NCI-H146 (cell line): ENCODE data around the gene CEP95.
"Not testable (repeated sequence)": the region's sequence is repeated elsewhere in the genome, so short reads cannot be mapped to it uniquely, and the experiment has no call there.

Source experiments
- DNase-seq: peaks from one replicate; lab custom pipeline; 2025; lab: John Stamatoyannopoulos, UW

CEP95 gene

DNA sequence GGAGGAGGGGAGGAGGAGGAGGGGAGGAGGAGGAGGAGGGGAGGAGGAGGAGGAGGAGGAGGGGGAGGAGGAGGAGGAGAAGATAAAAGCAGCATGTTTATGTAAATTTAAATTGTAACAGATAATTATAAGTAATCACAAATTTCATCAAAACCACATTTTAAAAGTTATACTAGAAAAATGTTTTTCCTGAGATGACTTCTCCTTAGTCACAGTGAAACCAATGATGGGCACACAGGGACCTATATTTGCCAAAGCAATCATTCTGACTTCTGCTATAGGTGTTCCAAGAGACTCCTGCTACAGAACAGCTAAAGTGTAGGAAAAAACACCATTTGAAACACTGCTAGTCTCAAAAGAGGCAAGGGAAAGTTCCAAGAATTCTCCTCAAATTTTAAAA, 66.4 kb downstream of the CEP95 start:
- no peak for DNase-seq

DNA sequence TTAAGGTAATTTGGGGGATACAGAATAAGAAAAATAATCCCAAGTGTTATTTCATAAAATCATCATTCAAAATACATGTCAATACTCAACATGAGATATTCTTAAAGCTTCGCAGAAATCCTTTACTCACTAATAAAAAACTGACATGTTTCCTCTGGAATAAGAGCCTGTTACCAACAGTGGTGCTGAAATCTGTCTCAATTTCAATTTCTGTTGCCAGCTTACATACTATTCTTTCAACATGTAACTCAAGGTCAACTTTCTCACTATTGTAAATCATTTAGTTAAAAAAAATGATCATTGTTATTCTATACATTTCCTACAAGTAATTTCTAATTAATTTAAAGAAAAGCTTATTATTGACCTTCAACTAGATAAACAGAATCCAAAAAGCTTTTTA, 67.9 kb downstream of the CEP95 start:
- no peak for DNase-seq

DNA sequence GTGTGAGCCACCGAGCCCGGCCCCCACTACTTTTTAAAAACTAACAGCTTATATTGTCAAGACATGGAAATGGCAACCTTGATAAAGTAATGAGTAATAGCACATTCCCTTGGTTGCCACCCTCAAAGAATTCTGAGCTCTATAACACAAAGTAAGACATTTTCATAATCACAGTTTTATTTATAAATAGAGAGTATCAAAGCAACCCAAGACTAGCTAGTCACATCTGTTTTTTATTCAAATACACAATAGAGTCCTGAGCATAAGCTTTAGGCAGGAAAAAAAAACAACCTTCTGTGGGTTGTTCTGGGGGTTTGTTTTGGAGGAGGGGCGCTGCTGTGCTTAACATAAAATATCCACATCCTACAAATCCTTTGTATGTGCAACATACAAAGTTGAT, 68.7 kb downstream of the CEP95 start:
- DNase-seq, result no peak

DNA sequence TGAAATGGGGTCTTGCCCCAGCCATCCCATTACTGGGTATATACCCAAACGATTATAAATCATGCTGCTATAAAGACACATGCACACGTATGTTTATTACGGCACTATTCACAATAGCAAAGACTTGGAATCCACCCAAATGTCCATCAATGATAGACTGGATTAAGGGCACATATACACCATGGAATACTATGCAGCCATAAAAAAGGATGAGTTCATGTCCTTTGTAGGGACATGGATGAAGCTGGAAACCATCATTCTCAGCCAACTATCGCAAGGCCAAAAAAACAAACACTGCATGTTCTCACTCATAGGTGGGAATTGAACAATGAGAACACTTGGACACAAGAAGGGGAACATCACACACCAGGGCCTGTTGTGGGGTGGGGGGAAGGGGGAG, 70.2 kb downstream of the CEP95 start:
- DNase-seq, result not testable (repeated sequence)

DNA sequence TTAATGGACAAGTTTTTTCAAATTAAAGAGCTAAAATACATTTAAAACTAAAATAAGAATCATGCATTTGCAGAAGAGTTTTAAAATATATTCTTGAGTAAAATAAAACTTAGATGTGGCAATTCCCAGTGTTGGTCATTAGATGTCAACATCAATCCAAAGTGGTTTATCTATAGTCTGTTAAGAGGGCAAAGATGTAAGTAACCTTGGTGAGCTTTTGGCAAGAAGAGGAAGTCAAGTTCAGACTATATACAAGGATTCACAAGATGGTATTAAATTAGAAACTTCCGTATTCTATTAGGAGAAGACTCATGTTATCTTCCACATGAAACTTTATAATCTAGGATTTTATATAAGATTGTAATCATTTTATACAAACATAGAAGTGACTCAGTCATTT, 73.1 kb downstream of the CEP95 start:
- DNase-seq, result no peak

DNA sequence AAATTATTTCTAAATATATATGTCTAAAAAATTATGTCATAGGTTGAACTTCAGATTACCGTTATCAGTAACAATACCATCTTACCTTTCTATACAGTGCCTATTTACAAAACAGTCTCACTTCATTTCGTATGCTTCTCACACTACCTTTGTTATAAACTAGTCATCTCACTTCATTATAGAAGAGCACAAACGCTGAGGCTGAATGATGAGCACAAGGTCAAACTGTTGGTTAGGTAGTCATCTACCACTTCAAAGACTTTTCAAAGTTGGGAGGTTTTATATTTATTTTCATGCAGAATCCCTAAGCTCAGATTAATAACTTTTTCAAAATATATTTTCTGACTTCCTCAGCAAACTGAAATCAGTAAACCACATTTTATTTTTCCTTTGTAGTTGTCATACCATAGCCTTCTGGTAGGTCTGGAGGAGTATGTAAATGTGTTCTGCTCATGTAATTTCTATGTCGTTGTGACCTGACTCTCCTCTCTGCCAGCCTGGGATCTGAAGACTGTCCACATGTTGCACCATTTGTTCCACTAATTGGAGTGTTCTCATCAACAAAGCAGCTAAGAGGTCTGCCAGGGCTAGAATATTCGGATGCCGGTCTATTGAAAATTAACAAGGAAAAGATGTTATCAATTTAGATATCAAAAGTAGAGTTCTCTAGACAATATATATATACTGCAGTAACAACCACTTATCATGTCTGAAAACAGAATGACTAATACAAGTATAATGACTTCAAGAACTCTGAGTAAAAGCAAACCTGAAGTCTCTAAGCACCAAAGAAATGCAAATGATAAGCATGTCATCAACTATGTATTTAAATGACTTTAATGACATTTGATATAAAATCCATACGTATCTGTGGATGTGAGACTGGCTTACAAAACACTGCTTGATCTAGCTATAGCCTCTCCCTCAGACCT, 73.9 kb downstream of the CEP95 start:
- DNase-seq, result no peak

DNA sequence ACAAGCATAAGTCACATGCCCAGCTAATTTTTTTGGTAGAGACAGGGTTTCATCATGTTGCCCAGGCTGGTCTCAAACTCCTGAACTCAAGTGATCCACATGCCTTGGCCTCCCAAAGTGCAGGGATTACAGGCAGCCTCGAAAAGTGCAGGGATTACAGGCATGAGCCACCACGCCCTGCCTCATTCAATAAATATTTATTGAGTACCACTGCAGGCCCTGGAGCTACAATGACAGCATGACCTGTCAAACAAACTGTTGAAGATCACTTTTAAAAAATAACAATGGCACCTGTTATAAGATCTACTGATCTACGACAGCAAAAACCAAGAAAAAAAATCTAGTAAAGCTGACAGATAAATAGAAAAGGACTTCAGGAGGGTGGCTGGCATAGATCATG, 76.3 kb downstream of the CEP95 start:
- DNase-seq, result no peak

DNA sequence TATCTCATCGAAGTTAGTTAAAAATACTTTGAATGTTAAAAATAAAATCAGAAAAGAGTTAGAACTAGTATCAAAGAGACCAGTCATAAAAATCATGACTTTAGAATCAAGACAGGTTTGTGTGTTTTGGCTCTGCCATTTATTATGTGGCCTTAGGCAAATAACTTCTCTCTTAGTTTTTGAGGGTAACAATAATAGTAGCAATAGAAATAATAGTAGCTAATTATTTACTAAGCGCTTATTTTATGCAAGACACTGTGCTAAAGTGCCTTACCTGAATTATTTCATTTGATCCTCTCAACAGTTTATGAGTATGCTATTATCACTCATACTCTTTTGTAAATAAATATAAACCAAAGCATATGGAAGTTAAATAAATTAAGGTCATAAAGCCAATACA, 78.4 kb downstream of the CEP95 start:
- no peak for DNase-seq
